Mesothelial cell of epicardium (in vitro differentiated cells): ENCODE measurements around the gene C19orf25. TPM values are rescaled to one million over a fixed set of nuclear protein-coding genes. Genes with fewer than 3 reads are reported as not detected.

Experiments used
- DNase-seq, 2 experiments: peaks; one replicate each; pipeline ENCODE4 v3.0.0; 2021; ENCODE audit warnings: low spot score in 2 of 2; ENCODE audit not compliant: unreplicated experiment in 2 of 2
- H3K27ac Mint-ChIP-seq: 2 replicates; pipeline ENCODE4 v1.8.0; 2021; ENCODE audit warnings: mixed read lengths
- H3K27me3 Mint-ChIP-seq: 2 replicates; pipeline ENCODE4 v1.8.0; 2021; ENCODE audit warnings: low read depth, mixed read lengths
- H3K36me3 Mint-ChIP-seq: 2 replicates; pipeline ENCODE4 v1.8.0; 2021; ENCODE audit warnings: mixed read lengths
- H3K4me1 Mint-ChIP-seq: 2 replicates; pipeline ENCODE4 v1.8.0; 2021; ENCODE audit warnings: mixed read lengths
- H3K4me3 Mint-ChIP-seq: 2 replicates; pipeline ENCODE4 v1.8.0; 2021; ENCODE audit warnings: mild to moderate bottlenecking, moderate library complexity, mixed read lengths
- H3K9me3 Mint-ChIP-seq: 2 replicates; pipeline ENCODE4 v1.8.0; 2021; ENCODE audit warnings: mixed read lengths
- CTCF ChIP-seq: fragments of 200-600 bp; sonication (generic); IDR thresholded peaks from one replicate; pipeline ENCODE4 v1.5.0; 2021; ENCODE audit warnings: antibody characterized with exemption; ENCODE audit not compliant: unreplicated experiment
- total RNA-seq: library from RNA; stranded (reverse); gene quantifications from 3 replicates; pipeline ENCODE4 v1.2.1, GENCODE V29; 2021

Gene C19orf25
- total RNA-seq, 1 donor from 2014 or later = 29.4 TPM

GRCh38 chr19:1465191-1466016 is 13.6 kb downstream of the C19orf25 start:
- DNase-seq = peak in 1 of 2 experiments; percentile 69
- no peaks in the 10 kb centered on the region for H3K36me3 Mint-ChIP-seq
- peak; percentile 63 for TF ChIP-seq CTCF
- H3K27me3 Mint-ChIP-seq = peaks cover 36% of the 10 kb centered on the region
- H3K4me1 Mint-ChIP-seq = peaks cover 4% of the 10 kb centered on the region
- no peaks in the 10 kb centered on the region for H3K9me3 Mint-ChIP-seq
- H3K4me3 Mint-ChIP-seq = no peak overlapping the region
- no peak overlapping the region for H3K27ac Mint-ChIP-seq

DNA sequence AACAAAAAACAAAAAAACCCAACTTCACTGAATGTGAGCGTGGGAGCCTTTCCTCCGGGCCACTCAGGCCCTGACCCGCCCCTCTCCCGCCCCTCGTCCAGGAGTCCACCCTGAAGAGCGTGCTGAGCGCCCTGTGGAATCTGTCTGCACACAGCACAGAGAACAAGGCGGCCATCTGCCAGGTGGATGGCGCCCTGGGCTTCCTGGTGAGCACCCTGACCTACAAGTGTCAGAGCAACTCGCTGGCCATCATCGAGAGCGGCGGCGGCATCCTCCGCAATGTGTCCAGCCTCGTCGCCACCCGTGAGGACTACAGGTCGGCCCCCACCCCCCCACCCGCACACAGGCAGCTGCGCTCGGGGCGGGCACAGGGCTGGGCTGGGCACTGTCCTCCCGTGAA is 17.2 kb downstream of the C19orf25 start:
- DNase-seq = no peak
- Mint-ChIP-seq H3K4me3 (no peak overlapping the region), H3K4me1 (no peaks in the 10 kb centered on the region), H3K36me3 (no peaks in the 10 kb centered on the region), H3K9me3 (no peaks in the 10 kb centered on the region), H3K27me3 (peaks cover 46% of the 10 kb centered on the region), H3K27ac (no peak overlapping the region)
- TF ChIP-seq CTCF = no peak

GRCh38 chr19:1460033-1460995 is 18.7 kb downstream of the C19orf25 start:
- H3K9me3 Mint-ChIP-seq = no peaks in the 10 kb centered on the region
- no peak overlapping the region for H3K4me3 Mint-ChIP-seq
- H3K27ac Mint-ChIP-seq = no peak overlapping the region
- no peaks in the 10 kb centered on the region for H3K36me3 Mint-ChIP-seq
- peaks cover 49% of the 10 kb centered on the region for H3K27me3 Mint-ChIP-seq
- no peak for TF ChIP-seq CTCF
- no peaks in the 10 kb centered on the region for H3K4me1 Mint-ChIP-seq
- no peak for DNase-seq

- H3K9me3 Mint-ChIP-seq = no peaks in the 10 kb centered on the region
- no peaks in the 10 kb centered on the region for H3K4me1 Mint-ChIP-seq
- no peak overlapping the region for H3K4me3 Mint-ChIP-seq
- no peak for DNase-seq
- no peaks in the 10 kb centered on the region for H3K36me3 Mint-ChIP-seq
- H3K27ac Mint-ChIP-seq = no peak overlapping the region
- no peak for TF ChIP-seq CTCF
- H3K27me3 Mint-ChIP-seq = peaks cover 49% of the 10 kb centered on the region
Observed at GRCh38 chr19:1459479-1459878, 19.5 kb downstream of the C19orf25 start.

DNA sequence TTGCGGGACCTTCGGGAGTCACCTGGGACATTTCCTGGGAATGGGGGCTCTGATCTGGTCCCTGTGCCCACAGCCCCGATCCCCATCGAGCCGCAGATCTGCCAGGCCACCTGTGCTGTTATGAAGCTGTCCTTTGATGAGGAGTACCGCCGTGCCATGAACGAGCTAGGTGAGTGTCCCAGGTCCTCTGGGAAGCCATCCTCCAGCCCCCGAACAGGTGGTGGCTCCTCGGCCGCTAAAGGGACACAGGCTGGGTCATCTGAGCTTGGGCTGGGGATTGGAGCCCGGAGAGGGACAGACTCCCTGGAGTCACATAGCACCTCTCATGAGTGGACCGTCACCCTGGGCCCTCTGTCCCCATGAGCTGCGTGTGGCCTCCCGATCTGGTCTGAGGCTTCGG is 21.1 kb downstream of the C19orf25 start:
- H3K27ac Mint-ChIP-seq = no peak overlapping the region
- DNase-seq = no peak
- no peaks in the 10 kb centered on the region for H3K36me3 Mint-ChIP-seq
- no peak for TF ChIP-seq CTCF
- peaks cover 54% of the 10 kb centered on the region for H3K27me3 Mint-ChIP-seq
- no peaks in the 10 kb centered on the region for H3K4me1 Mint-ChIP-seq
- H3K9me3 Mint-ChIP-seq = no peaks in the 10 kb centered on the region
- H3K4me3 Mint-ChIP-seq = no peak overlapping the region
